Measurements from ENCODE around the gene ZNF469. TPM values are rescaled to one million over a fixed set of nuclear protein-coding genes. Genes with fewer than 3 reads are reported as not detected.
A peak's percentile ranks its signal among the peaks of the same experiment; 100 is the strongest.

The ZNF469 gene
- total RNA-seq, 4 donors from 2014 or later: 0.96 to 4.8 (median 2.1) TPM

GRCh38 chr16:88385831-88386815 lies 3.4 kb downstream of the ZNF469 start:
- no peak overlapping the region for H3K27ac ChIP-seq
- no peak for TF ChIP-seq CTCF (IDR thresholded peaks at IDR 0.05)
- TF ChIP-seq EP300 (IDR thresholded peaks at IDR 0.05): no peak
- TF ChIP-seq POLR2A (IDR thresholded peaks at IDR 0.05): no peak
- no peak for TF ChIP-seq POLR2AphosphoS5 (IDR thresholded peaks at IDR 0.05)
- no peaks in the 10 kb centered on the region for H3K36me3 ChIP-seq
- H3K4me1 ChIP-seq: peaks cover 0 to 34% (median 0%) of the 10 kb centered on the region in 3 donors
- peaks cover 86% of the 10 kb centered on the region for H3K27me3 ChIP-seq
- no peak overlapping the region for H3K4me3 ChIP-seq
- no peaks in the 10 kb centered on the region for H3K9me3 ChIP-seq
- WGBS, 2 donors (ENCODE audit: low coverage in 1 of 2): 95 to 100% methylated on average over 5 to 19 of the region's 31 CpGs
- no peak for ATAC-seq

GRCh38 chr16:88387180-88387765 lies 4.5 kb downstream of the ZNF469 start:
- no peak for ATAC-seq
- Histone ChIP-seq H3K36me3 (no peaks in the 10 kb centered on the region), H3K4me3 (no peak overlapping the region), H3K27ac (peak overlapping the region in 1 of 4 donors; percentile 37), H3K9me3 (no peaks in the 10 kb centered on the region), H3K27me3 (peaks cover 78% of the 10 kb centered on the region), H3K4me1 (peaks cover 0 to 34% (median 0%) of the 10 kb centered on the region in 3 donors)
- no peak for TF ChIP-seq EP300 (IDR thresholded peaks at IDR 0.05)
- TF ChIP-seq CTCF (IDR thresholded peaks at IDR 0.05): no peak
- no peak for TF ChIP-seq POLR2AphosphoS5 (IDR thresholded peaks at IDR 0.05)
- no peak for TF ChIP-seq POLR2A (IDR thresholded peaks at IDR 0.05)
- 100% methylated on average over 3 of the region's 29 CpGs; no CpG with 5 or more reads in 1 of the 2 donors for WGBS, 2 donors (ENCODE audit: low coverage in 1 of 2)

- H3K36me3 ChIP-seq: no peaks in the 10 kb centered on the region
- no peak for ATAC-seq
- WGBS, 2 donors (ENCODE audit: low coverage in 1 of 2): no CpG with 5 or more reads among the region's 27 CpGs
- peaks cover 0 to 28% (median 0%) of the 10 kb centered on the region in 3 donors for H3K4me1 ChIP-seq
- no peak overlapping the region for H3K4me3 ChIP-seq
- H3K9me3 ChIP-seq: no peaks in the 10 kb centered on the region
- TF ChIP-seq POLR2A (IDR thresholded peaks at IDR 0.05) (peak in 1 of 2 donors; percentile 12), CTCF (IDR thresholded peaks at IDR 0.05) (no peak)
- peaks cover 74% of the 10 kb centered on the region for H3K27me3 ChIP-seq
- peak overlapping the region in 3 of 4 donors; percentile 37 to 50 (median 43) for H3K27ac ChIP-seq
Measured at GRCh38 chr16:88387941-88388627, 5.3 kb downstream of the ZNF469 start.

- WGBS, 2 donors (ENCODE audit: low coverage in 1 of 2): 75 to 91% methylated on average over 5 to 6 of the region's 24 CpGs
- no peak for TF ChIP-seq EP300 (IDR thresholded peaks at IDR 0.05)
- no peak for TF ChIP-seq POLR2AphosphoS5 (IDR thresholded peaks at IDR 0.05)
- no peak for TF ChIP-seq CTCF (IDR thresholded peaks at IDR 0.05)
- no peak for TF ChIP-seq POLR2A (IDR thresholded peaks at IDR 0.05)
- Histone ChIP-seq H3K4me3 (no peak overlapping the region), H3K4me1 (peaks cover 0 to 23% (median 0%) of the 10 kb centered on the region in 3 donors), H3K27me3 (peaks cover 70% of the 10 kb centered on the region), H3K36me3 (no peaks in the 10 kb centered on the region), H3K9me3 (no peaks in the 10 kb centered on the region), H3K27ac (no peak overlapping the region)
- ATAC-seq: no peak
Measured at GRCh38 chr16:88389191-88389590, 6.4 kb downstream of the ZNF469 start.

Measured in gastroesophageal sphincter (tissue), 4 donors.